ENCODE data around the gene ITGB8. TPM values are rescaled to one million over a fixed set of nuclear protein-coding genes. Genes with fewer than 3 reads are reported as not detected.
A peak's percentile ranks its signal among the peaks of the same experiment; 100 is the strongest.

ITGB8 gene
- total and polyA plus RNA-seq, 8 donors: 5.7 to 14.2 (median 6.8) TPM

GRCh38 chr7:20450536-20450935 lies 119.8 kb downstream of the ITGB8 start:
- H3K27ac ChIP-seq: peak overlapping the region in 1 of 2 donors; percentile 45
- no peak for TF ChIP-seq CTCF (IDR thresholded peaks at IDR 0.05)
- no peak for ATAC-seq
- no peaks in the 10 kb centered on the region for H3K36me3 ChIP-seq
- no peaks in the 10 kb centered on the region for H3K27me3 ChIP-seq
- intact Hi-C loops (cut with DNase I): no loop called here
- H3K9me3 ChIP-seq: no peaks in the 10 kb centered on the region
- H3K4me3 ChIP-seq: no peak overlapping the region
- H3K4me1 ChIP-seq: no peaks in the 10 kb centered on the region
- no peak for DNase-seq

- Histone ChIP-seq H3K4me3 (no peak overlapping the region), H3K4me1 (peaks cover 0 to 4% of the 10 kb centered on the region in 2 donors), H3K27me3 (no peaks in the 10 kb centered on the region), H3K9me3 (peaks cover 0 to 4% of the 10 kb centered on the region in 2 donors), H3K36me3 (no peaks in the 10 kb centered on the region), H3K27ac (no peak overlapping the region)
- DNase-seq (no peak), ATAC-seq (no peak)
- intact Hi-C loops (cut with DNase I): no loop called here
- TF ChIP-seq CTCF (IDR thresholded peaks at IDR 0.05): no peak
Measured at GRCh38 chr7:20454202-20454601, 123.5 kb downstream of the ITGB8 start.

- no peak for TF ChIP-seq CTCF (IDR thresholded peaks at IDR 0.05)
- Histone ChIP-seq H3K4me3 (no peak overlapping the region), H3K4me1 (peaks cover 0 to 4% of the 10 kb centered on the region in 2 donors), H3K27ac (no peak overlapping the region), H3K36me3 (no peaks in the 10 kb centered on the region), H3K9me3 (peaks cover 0 to 4% of the 10 kb centered on the region in 2 donors), H3K27me3 (no peaks in the 10 kb centered on the region)
- DNase-seq (no peak), ATAC-seq (no peak)
- intact Hi-C loops (cut with DNase I): no loop called here
Measured at GRCh38 chr7:20456701-20457100, 126.0 kb downstream of the ITGB8 start.

- Histone ChIP-seq H3K36me3 (no peaks in the 10 kb centered on the region), H3K4me3 (no peak overlapping the region), H3K9me3 (peaks cover 0 to 4% of the 10 kb centered on the region in 2 donors), H3K27me3 (no peaks in the 10 kb centered on the region), H3K27ac (no peak overlapping the region), H3K4me1 (peaks cover 0 to 4% of the 10 kb centered on the region in 2 donors)
- DNase-seq: no peak
- TF ChIP-seq CTCF (IDR thresholded peaks at IDR 0.05): no peak
- intact Hi-C loops (cut with DNase I): no loop called here
- no peak for ATAC-seq
Measured at GRCh38 chr7:20458521-20458920, 127.8 kb downstream of the ITGB8 start.

GRCh38 chr7:20459419-20459818 lies 128.7 kb downstream of the ITGB8 start:
- TF ChIP-seq CTCF (IDR thresholded peaks at IDR 0.05): no peak
- Histone ChIP-seq H3K27me3 (no peaks in the 10 kb centered on the region), H3K36me3 (no peaks in the 10 kb centered on the region), H3K4me1 (peaks cover 0 to 4% of the 10 kb centered on the region in 2 donors), H3K4me3 (no peak overlapping the region), H3K27ac (no peak overlapping the region), H3K9me3 (peaks cover 0 to 4% of the 10 kb centered on the region in 2 donors)
- ATAC-seq (no peak), DNase-seq (no peak)
- intact Hi-C loops (cut with DNase I): no loop called here

All from left lung (tissue), 10 donors.